IMR-90 (cell line): Measurements from ENCODE around the gene BTG2. TPM values are rescaled to one million over a fixed set of nuclear protein-coding genes. Genes with fewer than 3 reads are reported as not detected.
A peak's percentile ranks its signal among the peaks of the same experiment; 100 is the strongest.

Experiments
- ATAC-seq: fragments of 200-7000 bp; cut with Tn5 transposase; 2 replicates; pipeline ENCODE4 v1.9.1; 2020; ENCODE audit warnings: low read depth, mild to moderate bottlenecking, moderate library complexity
- BruUV-seq: library from RNA; stranded (reverse); fragments of 400-500 nt; replicated peaks from 2 replicates; lab custom pipeline; 2021; lab: Mats Ljungman, UMichigan
- CTCF ChIA-PET: fragments of 300-600 bp; formaldehyde crosslinking; extraction: SDS; loops from one replicate; lab custom pipeline; 2021; ENCODE audit warnings: antibody characterized with exemption; lab: Yijun Ruan, JAX
- POLR2A ChIA-PET: fragments of 300-600 bp; sonication (Branson Sonifier 250); formaldehyde crosslinking; loops from one replicate; lab custom pipeline; 2022; ENCODE audit warnings: antibody characterized with exemption; ENCODE audit not compliant: unreplicated experiment; lab: Charles Lee
- DNase-seq: peaks from one replicate; pipeline ENCODE4 v3.0.0; 2013
- H2AFZ ChIP-seq: replicated peaks from 2 replicates; pipeline ENCODE3; 2013; ENCODE audit warnings: low read length, mild to moderate bottlenecking; ENCODE audit not compliant: poor library complexity
- H2AK5ac ChIP-seq: 2 replicates; pipeline ENCODE4 v1.6.1; 2013; ENCODE audit warnings: low read depth, low read length, inconsistent platforms
- H2AK9ac ChIP-seq: replicated peaks from 2 replicates; pipeline ENCODE3; 2013; ENCODE audit warnings: mild to moderate bottlenecking, low read depth, low read length, moderate library complexity; ENCODE audit not compliant: poor library complexity
- H2BK120ac ChIP-seq: 2 replicates; pipeline ENCODE4 v1.6.1; 2013; ENCODE audit warnings: low read depth, low read length, inconsistent platforms
- H2BK15ac ChIP-seq: 3 replicates; pipeline ENCODE4 v1.6.1; 2013; ENCODE audit warnings: low read depth, low read length, inconsistent platforms
- H2BK20ac ChIP-seq: 2 replicates; pipeline ENCODE4 v1.6.1; 2013; ENCODE audit warnings: low read depth, mild to moderate bottlenecking, inconsistent platforms, low read length, moderate library complexity
- H2BK5ac ChIP-seq: 2 replicates; pipeline ENCODE4 v1.6.1; 2013; ENCODE audit warnings: mild to moderate bottlenecking, low read depth, low read length, inconsistent platforms; ENCODE audit not compliant: poor library complexity, severe bottlenecking
- H3K14ac ChIP-seq: replicated peaks from 2 replicates; pipeline ENCODE4 v1.6.1; 2013; ENCODE audit warnings: low read depth, low read length, inconsistent platforms
- H3K18ac ChIP-seq: 2 replicates; pipeline ENCODE4 v1.6.1; 2013; ENCODE audit warnings: low read depth, low read length, control low read depth
- H3K23ac ChIP-seq: 2 replicates; pipeline ENCODE4 v1.6.1; 2013; ENCODE audit warnings: low read depth, low read length, inconsistent platforms
- H3K27ac ChIP-seq: 2 replicates; pipeline ENCODE4 v1.5.1; 2013; ENCODE audit warnings: mild to moderate bottlenecking, control low read depth, low read length; ENCODE audit not compliant: insufficient read depth
- H3K27me3 ChIP-seq: 2 replicates; pipeline ENCODE4 v1.6.1; 2013; ENCODE audit warnings: low read length; ENCODE audit not compliant: control insufficient read depth, insufficient read depth
- H3K36me3 ChIP-seq: 2 replicates; pipeline ENCODE4 v1.6.1; 2013; ENCODE audit warnings: low read length, mixed read lengths; ENCODE audit not compliant: control insufficient read depth, insufficient read depth
- H3K4ac ChIP-seq: 2 replicates; pipeline ENCODE4 v1.6.1; 2013; ENCODE audit warnings: low read depth, low read length, inconsistent platforms
- H3K4me1 ChIP-seq: 2 replicates; pipeline ENCODE4 v1.6.1; 2013; ENCODE audit warnings: low read length, mixed read lengths; ENCODE audit not compliant: control insufficient read depth, insufficient read depth
- H3K4me2 ChIP-seq: 2 replicates; pipeline ENCODE4 v1.6.1; 2013; ENCODE audit warnings: low read depth, mild to moderate bottlenecking, control low read depth, low read length, moderate library complexity
- H3K4me3 ChIP-seq: 2 replicates; pipeline ENCODE4 v1.5.1; 2013; ENCODE audit warnings: low read depth, mild to moderate bottlenecking, control low read depth, low read length, moderate library complexity; ENCODE audit not compliant: insufficient read depth
- H3K56ac ChIP-seq: 2 replicates; pipeline ENCODE4 v1.6.1; 2013; ENCODE audit warnings: low read length, inconsistent platforms; ENCODE audit not compliant: insufficient read depth; ENCODE audit errors: extremely low read depth
- H3K79me1 ChIP-seq, 2 experiments: 2 replicates each; pipeline ENCODE4 v1.6.1; 2013; ENCODE audit warnings: low read length in 2 of 2, inconsistent platforms in 1 of 2, low read depth in 1 of 2
- H3K9ac ChIP-seq: 2 replicates; pipeline ENCODE4 v1.6.1; 2013; ENCODE audit warnings: low read depth, low read length, control low read depth
- H3K9me1 ChIP-seq: 2 replicates; pipeline ENCODE4 v1.6.1; 2013; ENCODE audit warnings: low read length, inconsistent platforms; ENCODE audit not compliant: insufficient read depth
- H3K9me3 ChIP-seq: 2 replicates; pipeline ENCODE4 v1.6.1; 2013; ENCODE audit warnings: low read length; ENCODE audit not compliant: control insufficient read depth, insufficient read depth
- H4K20me1 ChIP-seq: 2 replicates; pipeline ENCODE4 v1.6.1; 2013; ENCODE audit warnings: low read length, inconsistent platforms; ENCODE audit not compliant: insufficient read depth
- H4K5ac ChIP-seq: 2 replicates; pipeline ENCODE4 v1.6.1; 2013; ENCODE audit warnings: mild to moderate bottlenecking, low read depth, low read length, control low read depth
- H4K8ac ChIP-seq, 2 experiments: 2 replicates each; pipeline ENCODE4 v1.6.1; 2013; ENCODE audit warnings: low read depth in 2 of 2, low read length in 2 of 2, control low read depth in 1 of 2, inconsistent platforms in 1 of 2
- H4K91ac ChIP-seq: 2 replicates; pipeline ENCODE4 v1.6.1; 2013; ENCODE audit warnings: low read depth, low read length, inconsistent platforms; ENCODE audit not compliant: insufficient read depth
- MAFK ChIP-seq: IDR thresholded peaks from 2 replicates; pipeline ENCODE4 v1.6.1; 2012; ENCODE audit warnings: low read depth, low read length, improper control_type of control experiment
- RCOR1 ChIP-seq: IDR thresholded peaks from 2 replicates; pipeline ENCODE4 v1.6.1; 2012; ENCODE audit warnings: mild to moderate bottlenecking, low read length, improper control_type of control experiment; ENCODE audit not compliant: insufficient replicate concordance
- WGBS, 2 experiments: methylation state at CpG; one replicate each; pipeline versions ENCODE4 v1.1.5 to v1.1.7; 2013; ENCODE audit warnings: missing lambda C conversion rate in 2 of 2; ENCODE audit not compliant: insufficient read length in 1 of 2; ENCODE audit errors: extremely low coverage in 2 of 2; 5-methylcytosine and 5-hydroxymethylcytosine counted together
- dilution Hi-C: fragments of 300-500 bp; cut with HindIII; formaldehyde crosslinking; loops from one replicate; pipeline ENCODE4 v1.14.3; 2018; ENCODE audit warnings: low sequenced_read_pairs; ENCODE audit not compliant: unreplicated experiment
- in situ Hi-C: fragments of 300-500 bp; cut with MboI; formaldehyde crosslinking; loops from 3 replicates; pipeline ENCODE4 v1.14.3; 2019; ENCODE audit warnings: low sequenced_read_pairs, inconsistent platforms, mixed read lengths
- intact Hi-C: fragments of 100-400 bp; cut with micrococcal nuclease; formaldehyde crosslinking; loops from 2 replicates; pipeline ENCODE4 v1.10.0; 2022
- polyA plus RNA-seq, 3 experiments: library from polyadenylated mRNA; depleted of rRNA; stranded (reverse); fragments of >200 nt; gene quantifications; 2 replicates each; pipeline ENCODE4 v1.2.3, GENCODE V29; 2012; ENCODE audit warnings: low replicate concordance in 1 of 3
- total RNA-seq: library from RNA; depleted of rRNA; stranded (reverse); fragments of >200 nt; gene quantifications from 2 replicates; pipeline ENCODE4 v1.2.3, GENCODE V29; 2012

The BTG2 gene
- total and polyA plus RNA-seq, 2 of the 4 experiments (the other 2 are of a cell fraction), result 8.4 to 18.8 TPM

- Histone ChIP-seq H3K4ac (no peak overlapping the region), H4K20me1 (no peaks in the 10 kb centered on the region), H2AK9ac (no peak overlapping the region), H3K9ac (no peak overlapping the region), H4K5ac (no peak overlapping the region), H2AK5ac (no peak overlapping the region), H2BK20ac (no peak overlapping the region), H3K9me3 (no peaks in the 10 kb centered on the region), H3K36me3 (no peaks in the 10 kb centered on the region), H3K56ac (no peak overlapping the region), H3K27me3 (peaks cover 24% of the 10 kb centered on the region), H2BK5ac (no peak overlapping the region), H3K23ac (no peak overlapping the region), H3K9me1 (peaks cover 3% of the 10 kb centered on the region; the same call in 1 of the 2 replicates), H3K4me2 (no peak overlapping the region), H3K79me1 (no peaks in the 10 kb centered on the region), H3K27ac (no peak overlapping the region), H2AFZ (no peak overlapping the region), H4K91ac (no peak overlapping the region), H4K8ac (no peak overlapping the region), H2BK120ac (no peak overlapping the region), H3K4me3 (no peak overlapping the region), H3K14ac (no peak overlapping the region), H3K18ac (no peak overlapping the region), H2BK15ac (no peak overlapping the region), H3K4me1 (peaks cover 10% of the 10 kb centered on the region; the same call in 1 of the 2 replicates)
- no TSS peak for BruUV-seq
- POLR2A ChIA-PET, result interaction anchor here (1.5 kb wide), 1 partner anchor 11 kb away, joined by 6 read pairs; no protein-coding TSS in a partner anchor
- WGBS, 2 experiments, result 51% methylated on average over 3 of the region's 7 CpGs; no CpG with 5 or more reads in 1 of the 2 experiments
- in situ Hi-C loops (no loop called here), intact Hi-C loops (no loop called here), dilution Hi-C loops (no loop called here)
- peak; percentile 86 for TF ChIP-seq MAFK
- TF ChIP-seq RCOR1, result no peak
- CTCF ChIA-PET, result interaction anchor here (1.3 kb wide), 1 partner anchor 11 kb away, joined by 3 read pairs; no protein-coding TSS in a partner anchor
- ATAC-seq, result no peak
- no peak for DNase-seq
Measured at GRCh38 chr1:203317429-203318228, 12.3 kb downstream of the BTG2 start.
